Neural progenitor cell (in vitro differentiated cells): Measurements from ENCODE around the gene BEAN1.

Source experiments
- EZH2 ChIP-seq: fragments of 200-600 bp; sonication (generic); IDR thresholded peaks from 2 replicates; pipeline ENCODE4 v1.6.1; 2017; ENCODE audit warnings: antibody characterized with exemption, mild to moderate bottlenecking, moderate library complexity
- TF ChIP-seq, protein P1 (sequence below): fragments of 200-600 bp; sonication (generic); IDR thresholded peaks from 2 replicates; pipeline ENCODE4 v1.5.1; 2017; ENCODE audit warnings: antibody characterized with exemption, mild to moderate bottlenecking

GRCh38 chr16:66477028-66477515, 50.0 kb downstream of the BEAN1 start:
- TF ChIP-seq, protein P1, sequence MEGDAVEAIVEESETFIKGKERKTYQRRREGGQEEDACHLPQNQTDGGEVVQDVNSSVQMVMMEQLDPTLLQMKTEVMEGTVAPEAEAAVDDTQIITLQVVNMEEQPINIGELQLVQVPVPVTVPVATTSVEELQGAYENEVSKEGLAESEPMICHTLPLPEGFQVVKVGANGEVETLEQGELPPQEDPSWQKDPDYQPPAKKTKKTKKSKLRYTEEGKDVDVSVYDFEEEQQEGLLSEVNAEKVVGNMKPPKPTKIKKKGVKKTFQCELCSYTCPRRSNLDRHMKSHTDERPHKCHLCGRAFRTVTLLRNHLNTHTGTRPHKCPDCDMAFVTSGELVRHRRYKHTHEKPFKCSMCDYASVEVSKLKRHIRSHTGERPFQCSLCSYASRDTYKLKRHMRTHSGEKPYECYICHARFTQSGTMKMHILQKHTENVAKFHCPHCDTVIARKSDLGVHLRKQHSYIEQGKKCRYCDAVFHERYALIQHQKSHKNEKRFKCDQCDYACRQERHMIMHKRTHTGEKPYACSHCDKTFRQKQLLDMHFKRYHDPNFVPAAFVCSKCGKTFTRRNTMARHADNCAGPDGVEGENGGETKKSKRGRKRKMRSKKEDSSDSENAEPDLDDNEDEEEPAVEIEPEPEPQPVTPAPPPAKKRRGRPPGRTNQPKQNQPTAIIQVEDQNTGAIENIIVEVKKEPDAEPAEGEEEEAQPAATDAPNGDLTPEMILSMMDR: no peak
- TF ChIP-seq EZH2: no peak
